ENCODE measurements around the gene CYP27B1. TPM values are rescaled to one million over a fixed set of nuclear protein-coding genes. Genes with fewer than 3 reads are reported as not detected.
"Not testable (repeated sequence)": the region's sequence is repeated elsewhere in the genome, so short reads cannot be mapped to it uniquely, and the experiment has no call there.

Gene CYP27B1
- total and polyA plus RNA-seq, 2 donors from 2014 or later: 3.5 to 33.4 TPM

GRCh38 chr12:57715786-57716185, 51.1 kb downstream of the CYP27B1 start:
- FAIRE-seq (no peak), DNase-seq (no peak)
- no peak for TF ChIP-seq CTCF (IDR thresholded peaks at IDR 0.05; ENCODE audit: borderline replicate concordance, extremely low read depth, insufficient read depth)
- Histone ChIP-seq H3K9me3 (ENCODE audit: control insufficient read depth in 2 of 3, insufficient read depth in 1 of 3, low read length in 3 of 3) (no peaks in the 10 kb centered on the region), H3K4me1 (ENCODE audit: control insufficient read depth in 2 of 3, insufficient read depth in 2 of 3, low read depth in 1 of 3, low read length in 3 of 3) (no peaks in the 10 kb centered on the region), H3K27ac (ENCODE audit: low read depth in 2 of 2, low read length in 2 of 2) (no peak overlapping the region), H3K4me3 (ENCODE audit: low read length in 3 of 3) (no peak overlapping the region), H3K9ac (ENCODE audit: low read length in 3 of 3) (no peak overlapping the region), H3K36me3 (ENCODE audit: control insufficient read depth in 2 of 3, insufficient read depth in 3 of 3, low read length in 3 of 3) (peaks cover 2 to 47% (median 23%) of the 10 kb centered on the region in 3 donors), H3K27me3 (ENCODE audit: control insufficient read depth, insufficient read depth, low read length) (no peaks in the 10 kb centered on the region)
- intact Hi-C loops (cut with DNase I): no loop called here

GRCh38 chr12:57715036-57715748, 51.7 kb downstream of the CYP27B1 start:
- peaks cover 2 to 47% (median 22%) of the 10 kb centered on the region in 3 donors for H3K36me3 ChIP-seq (ENCODE audit: control insufficient read depth in 2 of 3, insufficient read depth in 3 of 3, low read length in 3 of 3)
- FAIRE-seq; DNase-seq; H3K27ac ChIP-seq (ENCODE audit: low read depth in 2 of 2, low read length in 2 of 2); H3K9ac ChIP-seq (ENCODE audit: low read length in 3 of 3); H3K4me1 ChIP-seq (ENCODE audit: control insufficient read depth in 2 of 3, insufficient read depth in 2 of 3, low read depth in 1 of 3, low read length in 3 of 3); intact Hi-C loops (cut with DNase I); H3K27me3 ChIP-seq (ENCODE audit: control insufficient read depth, insufficient read depth, low read length); H3K4me3 ChIP-seq (ENCODE audit: low read length in 3 of 3); H3K9me3 ChIP-seq (ENCODE audit: control insufficient read depth in 2 of 3, insufficient read depth in 1 of 3, low read length in 3 of 3): not testable (repeated sequence)

GRCh38 chr12:57713209-57713608, 53.7 kb downstream of the CYP27B1 start:
- Histone ChIP-seq H3K27me3 (ENCODE audit: control insufficient read depth, insufficient read depth, low read length) (no peaks in the 10 kb centered on the region), H3K4me3 (ENCODE audit: low read length in 3 of 3) (no peak overlapping the region), H3K4me1 (ENCODE audit: control insufficient read depth in 2 of 3, insufficient read depth in 2 of 3, low read depth in 1 of 3, low read length in 3 of 3) (no peaks in the 10 kb centered on the region), H3K9me3 (ENCODE audit: control insufficient read depth in 2 of 3, insufficient read depth in 1 of 3, low read length in 3 of 3) (no peaks in the 10 kb centered on the region), H3K9ac (ENCODE audit: low read length in 3 of 3) (no peak overlapping the region), H3K27ac (ENCODE audit: low read depth in 2 of 2, low read length in 2 of 2) (no peak overlapping the region), H3K36me3 (ENCODE audit: control insufficient read depth in 2 of 3, insufficient read depth in 3 of 3, low read length in 3 of 3) (peaks cover 2 to 28% (median 13%) of the 10 kb centered on the region in 3 donors)
- intact Hi-C loops (cut with DNase I): no loop called here
- FAIRE-seq (no peak), DNase-seq (no peak)
- TF ChIP-seq CTCF (IDR thresholded peaks at IDR 0.05; ENCODE audit: borderline replicate concordance, extremely low read depth, insufficient read depth): no peak

GRCh38 chr12:57712701-57713100, 54.2 kb downstream of the CYP27B1 start:
- no peak for TF ChIP-seq CTCF (IDR thresholded peaks at IDR 0.05; ENCODE audit: borderline replicate concordance, extremely low read depth, insufficient read depth)
- H3K4me3 ChIP-seq (ENCODE audit: low read length in 3 of 3): no peak overlapping the region
- no peak overlapping the region for H3K27ac ChIP-seq (ENCODE audit: low read depth in 2 of 2, low read length in 2 of 2)
- FAIRE-seq (no peak), DNase-seq (no peak)
- intact Hi-C loops (cut with DNase I): no loop called here
- H3K27me3 ChIP-seq (ENCODE audit: control insufficient read depth, insufficient read depth, low read length): no peaks in the 10 kb centered on the region
- peaks cover 2 to 23% (median 9%) of the 10 kb centered on the region in 3 donors for H3K36me3 ChIP-seq (ENCODE audit: control insufficient read depth in 2 of 3, insufficient read depth in 3 of 3, low read length in 3 of 3)
- no peaks in the 10 kb centered on the region for H3K9me3 ChIP-seq (ENCODE audit: control insufficient read depth in 2 of 3, insufficient read depth in 1 of 3, low read length in 3 of 3)
- H3K9ac ChIP-seq (ENCODE audit: low read length in 3 of 3): no peak overlapping the region
- H3K4me1 ChIP-seq (ENCODE audit: control insufficient read depth in 2 of 3, insufficient read depth in 2 of 3, low read depth in 1 of 3, low read length in 3 of 3): no peaks in the 10 kb centered on the region

Small RNA genes within 50 kb of the gene (microRNA-seq; reads per million reads assigned to microRNA genes)
- not detected for gene MIR6759

Other genes starting within 250 kb of the CYP27B1 start
- gene DDIT3, start 246.6 kb downstream of the CYP27B1 start, total RNA-seq: 34.1 TPM
- 83.1 TPM for gene DDIT3, start 246.6 kb downstream of the CYP27B1 start, polyA plus RNA-seq (ENCODE audit: insufficient read depth, low read depth, low replicate concordance)
- gene MBD6, start 244.3 kb downstream of the CYP27B1 start, total RNA-seq: 118 TPM
- gene MBD6, start 244.3 kb downstream of the CYP27B1 start, polyA plus RNA-seq (ENCODE audit: insufficient read depth, low read depth, low replicate concordance): 38.4 TPM
- gene DCTN2, start 219.9 kb downstream of the CYP27B1 start, total RNA-seq: 110 TPM
- 133 TPM for gene DCTN2, start 219.9 kb downstream of the CYP27B1 start, polyA plus RNA-seq (ENCODE audit: insufficient read depth, low read depth, low replicate concordance)
- 1.3 TPM for gene KIF5A, start 217.0 kb downstream of the CYP27B1 start, total RNA-seq
- gene KIF5A, start 217.0 kb downstream of the CYP27B1 start, polyA plus RNA-seq (ENCODE audit: insufficient read depth, low read depth, low replicate concordance): 0.69 TPM
- 52.4 TPM for gene PIP4K2C, start 175.9 kb downstream of the CYP27B1 start, total RNA-seq
- gene PIP4K2C, start 175.9 kb downstream of the CYP27B1 start, polyA plus RNA-seq (ENCODE audit: insufficient read depth, low read depth, low replicate concordance): 43.2 TPM
- gene DTX3, start 162.3 kb downstream of the CYP27B1 start, total RNA-seq: 34.5 TPM
- gene DTX3, start 162.3 kb downstream of the CYP27B1 start, polyA plus RNA-seq (ENCODE audit: insufficient read depth, low read depth, low replicate concordance): 41.2 TPM
- gene ARHGEF25, start 155.6 kb downstream of the CYP27B1 start, total RNA-seq: 15.0 TPM
- 10.9 TPM for gene ARHGEF25, start 155.6 kb downstream of the CYP27B1 start, polyA plus RNA-seq (ENCODE audit: insufficient read depth, low read depth, low replicate concordance)
- gene B4GALNT1, start 133.9 kb downstream of the CYP27B1 start, total RNA-seq: 2.0 TPM
- 1.6 TPM for gene B4GALNT1, start 133.9 kb downstream of the CYP27B1 start, polyA plus RNA-seq (ENCODE audit: insufficient read depth, low read depth, low replicate concordance)
- gene OS9, start 72.9 kb downstream of the CYP27B1 start, total RNA-seq: 325 TPM
- 256 TPM for gene OS9, start 72.9 kb downstream of the CYP27B1 start, polyA plus RNA-seq (ENCODE audit: insufficient read depth, low read depth, low replicate concordance)
- gene AGAP2, start 28.3 kb downstream of the CYP27B1 start, total RNA-seq: 3.7 TPM
- gene AGAP2, start 28.3 kb downstream of the CYP27B1 start, polyA plus RNA-seq (ENCODE audit: insufficient read depth, low read depth, low replicate concordance): 0.13 TPM
- 53.3 TPM for gene TSPAN31, start 22.0 kb downstream of the CYP27B1 start, total RNA-seq
- 60.1 TPM for gene TSPAN31, start 22.0 kb downstream of the CYP27B1 start, polyA plus RNA-seq (ENCODE audit: insufficient read depth, low read depth, low replicate concordance)
- gene CDK4, start 14.8 kb downstream of the CYP27B1 start, total RNA-seq: 69.1 TPM
- 118 TPM for gene CDK4, start 14.8 kb downstream of the CYP27B1 start, polyA plus RNA-seq (ENCODE audit: insufficient read depth, low read depth, low replicate concordance)
- 22.9 TPM for gene MARCHF9, start 12.0 kb downstream of the CYP27B1 start, total RNA-seq
- 38.4 TPM for gene MARCHF9, start 12.0 kb downstream of the CYP27B1 start, polyA plus RNA-seq (ENCODE audit: insufficient read depth, low read depth, low replicate concordance)
- 23.4 TPM for gene METTL1, start 5.0 kb upstream of the CYP27B1 start, total RNA-seq
- 69.4 TPM for gene METTL1, start 5.0 kb upstream of the CYP27B1 start, polyA plus RNA-seq (ENCODE audit: insufficient read depth, low read depth, low replicate concordance)
- 10.4 TPM for gene EEF1AKMT3, start 5.5 kb upstream of the CYP27B1 start, total RNA-seq
- 15.3 TPM for gene EEF1AKMT3, start 5.5 kb upstream of the CYP27B1 start, polyA plus RNA-seq (ENCODE audit: insufficient read depth, low read depth, low replicate concordance)
- gene TSFM, start 15.7 kb upstream of the CYP27B1 start, total RNA-seq: 32.8 TPM
- 84.6 TPM for gene TSFM, start 15.7 kb upstream of the CYP27B1 start, polyA plus RNA-seq (ENCODE audit: insufficient read depth, low read depth, low replicate concordance)
- gene AVIL, start 51.7 kb upstream of the CYP27B1 start, total RNA-seq: 7.7 TPM
- gene AVIL, start 51.7 kb upstream of the CYP27B1 start, polyA plus RNA-seq (ENCODE audit: insufficient read depth, low read depth, low replicate concordance): 4.1 TPM
- gene CTDSP2, start 79.7 kb upstream of the CYP27B1 start, total RNA-seq: 198 TPM
- 46.0 TPM for gene CTDSP2, start 79.7 kb upstream of the CYP27B1 start, polyA plus RNA-seq (ENCODE audit: insufficient read depth, low read depth, low replicate concordance)
- 3.7 TPM for gene ATP23, start 174.5 kb upstream of the CYP27B1 start, total RNA-seq
- gene ATP23, start 174.5 kb upstream of the CYP27B1 start, polyA plus RNA-seq (ENCODE audit: insufficient read depth, low read depth, low replicate concordance): 13.1 TPM

Measured in kidney (tissue), 14 donors.